ENCODE measurements around the gene GPC5. TPM values are rescaled to one million over a fixed set of nuclear protein-coding genes. Genes with fewer than 3 reads are reported as not detected.

Gene GPC5
- total and polyA plus RNA-seq, 11 donors: 0.14 to 2.9 (median 0.84) TPM; not detected in 1

DNA sequence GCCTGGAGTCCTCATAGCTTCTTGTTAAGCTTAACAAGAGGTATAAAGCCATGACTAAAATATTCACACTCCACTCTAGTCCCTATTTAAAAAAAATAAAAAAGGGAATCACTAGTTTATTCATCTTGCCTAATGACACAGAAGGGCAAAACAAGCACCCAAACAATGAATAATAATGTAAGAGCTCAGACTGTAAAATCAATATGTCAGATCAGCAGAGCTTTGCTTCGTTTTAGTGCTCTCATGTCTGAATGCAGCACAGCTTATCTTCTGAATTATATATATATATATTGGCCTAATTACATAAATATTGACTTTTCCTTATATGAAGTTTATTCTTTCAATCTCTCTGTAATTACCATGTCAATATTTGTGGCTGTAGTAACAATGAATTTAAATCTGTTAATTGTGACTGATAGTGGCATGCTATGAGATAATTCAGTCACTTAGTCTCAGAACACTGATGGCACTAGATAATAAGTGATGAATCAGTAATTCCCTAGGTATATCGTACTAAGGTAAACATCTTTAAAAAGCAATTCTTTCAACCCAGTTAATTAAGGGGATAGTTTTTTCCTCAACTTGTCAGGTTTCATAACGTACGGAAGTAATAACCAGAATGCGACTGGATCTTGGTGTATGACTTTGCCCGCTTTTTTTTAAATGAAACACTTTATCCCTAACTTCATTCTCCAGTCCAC lies 1466.3 kb downstream of the GPC5 start:
- TF ChIP-seq POLR2A (IDR thresholded peaks at IDR 0.05): no peak
- TF ChIP-seq, protein P1, sequence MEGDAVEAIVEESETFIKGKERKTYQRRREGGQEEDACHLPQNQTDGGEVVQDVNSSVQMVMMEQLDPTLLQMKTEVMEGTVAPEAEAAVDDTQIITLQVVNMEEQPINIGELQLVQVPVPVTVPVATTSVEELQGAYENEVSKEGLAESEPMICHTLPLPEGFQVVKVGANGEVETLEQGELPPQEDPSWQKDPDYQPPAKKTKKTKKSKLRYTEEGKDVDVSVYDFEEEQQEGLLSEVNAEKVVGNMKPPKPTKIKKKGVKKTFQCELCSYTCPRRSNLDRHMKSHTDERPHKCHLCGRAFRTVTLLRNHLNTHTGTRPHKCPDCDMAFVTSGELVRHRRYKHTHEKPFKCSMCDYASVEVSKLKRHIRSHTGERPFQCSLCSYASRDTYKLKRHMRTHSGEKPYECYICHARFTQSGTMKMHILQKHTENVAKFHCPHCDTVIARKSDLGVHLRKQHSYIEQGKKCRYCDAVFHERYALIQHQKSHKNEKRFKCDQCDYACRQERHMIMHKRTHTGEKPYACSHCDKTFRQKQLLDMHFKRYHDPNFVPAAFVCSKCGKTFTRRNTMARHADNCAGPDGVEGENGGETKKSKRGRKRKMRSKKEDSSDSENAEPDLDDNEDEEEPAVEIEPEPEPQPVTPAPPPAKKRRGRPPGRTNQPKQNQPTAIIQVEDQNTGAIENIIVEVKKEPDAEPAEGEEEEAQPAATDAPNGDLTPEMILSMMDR (IDR thresholded peaks at IDR 0.05): no peak
- intact Hi-C loops (cut with DNase I): no loop called here
- Histone ChIP-seq H3K4me3 (no peak overlapping the region), H3K36me3 (no peaks in the 10 kb centered on the region), H3K4me1 (no peaks in the 10 kb centered on the region), H3K9me3 (no peaks in the 10 kb centered on the region), H3K27me3 (no peaks in the 10 kb centered on the region), H3K27ac (no peak overlapping the region)
- DNase-seq (no peak), ATAC-seq (no peak)
- 84 to 86% (median 85%) methylated on average over 6 of the region's 6 CpGs for WGBS, 4 donors

DNA sequence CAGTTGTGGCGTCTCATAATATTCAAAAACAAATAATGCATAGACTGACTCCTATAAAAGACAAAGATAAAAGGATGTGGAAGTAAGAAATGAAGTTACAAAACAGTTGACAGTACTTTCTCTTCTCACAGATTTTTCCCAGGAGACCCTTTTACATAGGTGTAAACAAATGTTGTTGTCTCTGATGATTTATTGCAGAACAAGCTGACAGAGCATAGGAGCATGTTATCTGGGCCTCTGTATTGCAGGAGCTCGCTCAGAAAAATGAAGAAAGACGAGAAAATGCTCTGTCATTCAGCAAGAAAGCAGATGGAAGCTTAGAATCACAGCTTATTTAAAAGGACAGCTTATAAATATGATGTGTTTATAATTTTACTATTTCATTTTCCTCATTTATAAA lies 1474.6 kb downstream of the GPC5 start:
- DNase-seq (no peak), ATAC-seq (no peak)
- Histone ChIP-seq H3K4me1 (no peaks in the 10 kb centered on the region), H3K9me3 (peaks cover 0 to 7% (median 0%) of the 10 kb centered on the region in 12 donors), H3K27me3 (no peaks in the 10 kb centered on the region), H3K27ac (no peak overlapping the region), H3K36me3 (no peaks in the 10 kb centered on the region), H3K4me3 (no peak overlapping the region)
- TF ChIP-seq POLR2A (IDR thresholded peaks at IDR 0.05): no peak
- TF ChIP-seq, protein P1 (IDR thresholded peaks at IDR 0.05): no peak
- 66 to 73% (median 71%) methylated on average over 3 of the region's 3 CpGs for WGBS, 4 donors
- intact Hi-C loops (cut with DNase I): no loop called here

DNA sequence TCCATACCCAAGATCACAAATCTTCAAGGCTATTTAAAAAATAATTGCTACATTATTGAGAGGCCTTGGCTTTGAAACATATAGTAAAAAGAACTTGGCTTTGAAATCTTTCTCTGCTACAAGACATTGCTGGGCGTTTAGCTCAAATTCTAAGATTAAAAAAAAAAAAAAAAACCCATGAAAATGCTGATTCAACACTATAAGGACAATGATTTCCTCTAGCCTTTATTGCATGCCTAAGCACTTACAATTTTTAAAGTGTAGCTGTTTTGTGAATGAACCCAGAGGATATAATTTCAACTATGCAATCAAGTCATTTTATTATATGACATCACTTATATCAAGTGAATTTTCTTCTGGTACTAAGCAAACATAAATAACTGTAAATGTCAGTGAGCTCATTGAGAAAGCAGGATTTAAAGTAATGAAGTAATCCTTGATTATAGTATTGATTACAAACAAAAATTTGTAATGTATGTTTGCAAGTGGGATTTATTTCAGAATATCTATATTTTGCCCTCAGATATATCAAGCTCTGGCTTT lies 1488.2 kb downstream of the GPC5 start:
- intact Hi-C loops (cut with DNase I): no loop called here
- Histone ChIP-seq H3K4me3 (no peak overlapping the region), H3K4me1 (no peaks in the 10 kb centered on the region), H3K27me3 (no peaks in the 10 kb centered on the region), H3K9me3 (no peaks in the 10 kb centered on the region), H3K36me3 (no peaks in the 10 kb centered on the region), H3K27ac (no peak overlapping the region)
- 50 to 71% (median 66%) methylated on average over 1 of the region's 1 CpG for WGBS, 4 donors
- ATAC-seq (no peak), DNase-seq (no peak)
- TF ChIP-seq, protein P1 (IDR thresholded peaks at IDR 0.05): no peak
- no peak for TF ChIP-seq POLR2A (IDR thresholded peaks at IDR 0.05)

DNA sequence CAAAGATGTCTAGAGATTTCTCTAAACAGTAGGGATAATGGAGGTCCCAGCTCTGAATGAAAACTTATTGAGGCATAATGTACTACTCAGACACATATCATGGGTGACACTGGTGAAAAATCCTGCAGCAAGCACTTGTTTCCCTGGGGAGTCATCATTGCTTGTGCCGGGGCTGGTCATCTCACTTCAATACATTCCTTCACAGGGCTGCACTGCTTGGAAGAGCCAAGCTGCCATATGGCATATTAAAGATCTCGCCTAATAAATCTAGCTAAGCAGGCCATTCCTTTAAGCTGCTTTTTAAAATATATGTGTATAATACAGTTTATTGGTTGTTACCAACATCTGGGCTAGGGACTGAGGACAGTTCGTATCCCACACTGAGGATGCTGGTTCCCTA lies 1496.0 kb downstream of the GPC5 start:
- 55 to 83% (median 75%) methylated on average over 3 of the region's 3 CpGs for WGBS, 4 donors
- intact Hi-C loops (cut with DNase I): no loop called here
- Histone ChIP-seq H3K36me3 (no peaks in the 10 kb centered on the region), H3K27me3 (no peaks in the 10 kb centered on the region), H3K4me1 (no peaks in the 10 kb centered on the region), H3K4me3 (no peak overlapping the region), H3K9me3 (peaks cover 0 to 19% (median 3%) of the 10 kb centered on the region in 12 donors), H3K27ac (no peak overlapping the region)
- ATAC-seq (no peak), DNase-seq (no peak)
- TF ChIP-seq POLR2A (IDR thresholded peaks at IDR 0.05): no peak
- TF ChIP-seq, protein P1 (IDR thresholded peaks at IDR 0.05): no peak
